SHP77 treated with DMSO at 0.1 percent for 48 hours (cell line): ENCODE measurements around the gene SLIT3.

Experiments used
- DNase-seq: peaks from one replicate; lab custom pipeline; 2025; lab: John Stamatoyannopoulos, UW

SLIT3 gene

GRCh38 chr5:168696611-168697010 is 604.3 kb downstream of the SLIT3 start:
- DNase-seq = no peak

- no peak for DNase-seq
Measured at GRCh38 chr5:168695301-168695835, 605.6 kb downstream of the SLIT3 start.

- no peak for DNase-seq
Measured at GRCh38 chr5:168694289-168694688, 606.6 kb downstream of the SLIT3 start.

GRCh38 chr5:168693883-168694282 is 607.1 kb downstream of the SLIT3 start:
- no peak for DNase-seq

GRCh38 chr5:168693297-168693696 is 607.6 kb downstream of the SLIT3 start:
- DNase-seq = no peak

GRCh38 chr5:168691891-168692290 is 609.0 kb downstream of the SLIT3 start:
- DNase-seq = no peak

GRCh38 chr5:168689260-168689659 is 611.7 kb downstream of the SLIT3 start:
- DNase-seq = no peak

GRCh38 chr5:168686837-168687236 is 614.1 kb downstream of the SLIT3 start:
- no peak for DNase-seq

- no peak for DNase-seq
Measured at GRCh38 chr5:168685566-168685965, 615.4 kb downstream of the SLIT3 start.

GRCh38 chr5:168683927-168684295 is 617.0 kb downstream of the SLIT3 start:
- DNase-seq = no peak

- no peak for DNase-seq
Measured at GRCh38 chr5:168683247-168683926, 617.6 kb downstream of the SLIT3 start.

GRCh38 chr5:168681556-168682183 is 619.3 kb downstream of the SLIT3 start:
- no peak for DNase-seq

GRCh38 chr5:168680395-168680794 is 620.5 kb downstream of the SLIT3 start:
- no peak for DNase-seq

GRCh38 chr5:168679515-168679920 is 621.4 kb downstream of the SLIT3 start:
- peak; percentile 54 for DNase-seq

GRCh38 chr5:168676501-168676900 is 624.4 kb downstream of the SLIT3 start:
- no peak for DNase-seq

- DNase-seq = no peak
Measured at GRCh38 chr5:168675883-168676408, 625.0 kb downstream of the SLIT3 start.

GRCh38 chr5:168674893-168675482 is 626.0 kb downstream of the SLIT3 start:
- DNase-seq = no peak

GRCh38 chr5:168672888-168673287 is 628.1 kb downstream of the SLIT3 start:
- no peak for DNase-seq

- no peak for DNase-seq
Measured at GRCh38 chr5:168672016-168672415, 628.9 kb downstream of the SLIT3 start.

GRCh38 chr5:168670881-168671575 is 629.9 kb downstream of the SLIT3 start:
- no peak for DNase-seq

GRCh38 chr5:168669668-168670378 is 631.1 kb downstream of the SLIT3 start:
- DNase-seq = no peak

- DNase-seq = no peak
Measured at GRCh38 chr5:168669156-168669555, 631.8 kb downstream of the SLIT3 start.
